HTR-8/SVneo (cell line): ENCODE results near the gene ZNF367.
A peak's percentile ranks its signal among the peaks of the same experiment; 100 is the strongest.

Experiments
- DNase-seq: peaks from one replicate; pipeline ENCODE4 v3.0.0; 2011; ENCODE audit warnings: low spot score, mixed read lengths; ENCODE audit not compliant: insufficient read length
- FAIRE-seq: peaks from 2 replicates; lab custom pipeline; 2011; peaks lifted over from hg19 to GRCh38; lab: Jason Lieb, UNC

The ZNF367 gene

GRCh38 chr9:96418083-96418919 is at the start of gene ZNF367:
Gene ZNF367, minus strand, starts transcription at chr9:96418370. Its CDS starts 338 bp downstream, at chr9:96418032.
- FAIRE-seq (peak; percentile 55), DNase-seq (peak; percentile 86)

- DNase-seq = no peak
- FAIRE-seq = no peak
Measured at GRCh38 chr9:96467784-96468183, 49.6 kb upstream of the ZNF367 start.

- no peak for FAIRE-seq
Measured at GRCh38 chr9:96464426-96464825, 46.3 kb upstream of the ZNF367 start.

GRCh38 chr9:96462541-96462940 is 44.4 kb upstream of the ZNF367 start:
- DNase-seq (no peak), FAIRE-seq (no peak)

More at GRCh38 chr9:96464426-96464825, 46.3 kb upstream of the ZNF367 start:
- DNase-seq = no peak

GRCh38 chr9:96461336-96461735 is 43.2 kb upstream of the ZNF367 start:
- DNase-seq (no peak), FAIRE-seq (no peak)

GRCh38 chr9:96460882-96461281 is 42.7 kb upstream of the ZNF367 start:
- DNase-seq (no peak), FAIRE-seq (no peak)

GRCh38 chr9:96460470-96460869 is 42.3 kb upstream of the ZNF367 start:
- FAIRE-seq = no peak
- DNase-seq = no peak

GRCh38 chr9:96459268-96460007 is 41.3 kb upstream of the ZNF367 start:
- no peak for DNase-seq
- no peak for FAIRE-seq

- DNase-seq (no peak), FAIRE-seq (no peak)
Measured at GRCh38 chr9:96458226-96458625, 40.1 kb upstream of the ZNF367 start.

- no peak for FAIRE-seq
Measured at GRCh38 chr9:96457266-96457665, 39.1 kb upstream of the ZNF367 start.

GRCh38 chr9:96453625-96454024 is 35.5 kb upstream of the ZNF367 start:
- peak; percentile 35 for DNase-seq
- no peak for FAIRE-seq

More at GRCh38 chr9:96457266-96457665, 39.1 kb upstream of the ZNF367 start:
- no peak for DNase-seq

GRCh38 chr9:96450613-96451528 is 32.7 kb upstream of the ZNF367 start:
- no peak for DNase-seq

GRCh38 chr9:96449845-96450612 is 31.9 kb upstream of the ZNF367 start, which contains the start of gene HABP4:
Gene HABP4, plus strand, starts transcription at chr9:96450169. Its CDS starts 111 bp downstream, at chr9:96450280.
- DNase-seq (peak; percentile 88), FAIRE-seq (peak; percentile 82)

More at GRCh38 chr9:96450613-96451528, 32.7 kb upstream of the ZNF367 start:
- FAIRE-seq = no peak

- FAIRE-seq (no peak), DNase-seq (peak; percentile 22)
Measured at GRCh38 chr9:96449523-96449844, 31.3 kb upstream of the ZNF367 start.

- FAIRE-seq (no peak), DNase-seq (no peak)
Measured at GRCh38 chr9:96448546-96449170, 30.5 kb upstream of the ZNF367 start.

- FAIRE-seq (no peak), DNase-seq (no peak)
Measured at GRCh38 chr9:96447406-96447805, 29.2 kb upstream of the ZNF367 start.

- DNase-seq (no peak), FAIRE-seq (no peak)
Measured at GRCh38 chr9:96442491-96442890, 24.3 kb upstream of the ZNF367 start.

- FAIRE-seq (no peak), DNase-seq (no peak)
Measured at GRCh38 chr9:96441798-96442445, 23.8 kb upstream of the ZNF367 start.
